Measurements from ENCODE around the gene KIF13A. TPM values are rescaled to one million over a fixed set of nuclear protein-coding genes. Genes with fewer than 3 reads are reported as not detected.
"Not testable (repeated sequence)": the region's sequence is repeated elsewhere in the genome, so short reads cannot be mapped to it uniquely, and the experiment has no call there.

KIF13A gene
- total RNA-seq, 1 donor from 2014 or later = 145 TPM

DNA sequence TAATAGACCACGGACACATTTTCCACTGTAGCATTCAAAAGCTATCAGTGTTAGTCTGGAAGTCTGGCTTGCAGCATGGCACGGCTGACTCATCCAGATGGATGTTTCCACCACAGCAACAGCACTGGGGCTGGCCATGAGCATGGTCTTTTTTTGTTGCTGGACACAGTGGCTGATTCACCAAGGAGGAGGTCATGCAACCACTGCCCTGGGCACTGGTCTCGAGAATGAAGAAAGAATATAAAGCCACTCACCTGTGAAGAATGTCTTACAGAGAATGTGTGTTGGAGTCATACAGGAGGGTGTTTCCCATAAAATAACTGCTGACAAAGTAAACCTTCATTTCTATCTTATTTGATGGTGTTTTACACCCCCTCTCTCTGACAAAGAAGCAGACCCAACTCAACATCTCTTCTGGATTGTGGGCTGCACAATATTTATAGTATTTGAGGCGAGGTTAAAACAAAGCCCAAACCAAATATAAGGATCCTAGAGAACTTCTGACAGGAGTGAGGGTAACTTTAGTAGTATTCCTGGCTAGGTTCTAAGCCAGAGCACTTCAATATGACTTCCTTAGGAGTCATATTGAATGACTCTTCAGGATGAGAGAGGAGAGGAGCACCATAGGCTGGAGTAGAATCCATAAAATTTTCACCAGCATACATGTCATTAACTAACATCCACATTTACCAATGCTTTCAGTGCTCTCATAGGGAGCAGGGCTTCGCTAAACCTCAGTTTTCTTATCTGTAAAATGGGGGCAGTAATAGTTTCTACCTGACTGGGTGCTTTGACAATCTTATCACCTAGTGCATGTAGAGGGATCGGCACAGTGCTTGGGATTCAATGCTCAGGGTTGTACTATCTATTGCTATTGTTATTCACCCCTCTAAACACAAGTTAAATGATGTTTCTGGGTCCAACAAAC lies 121.4 kb downstream of the KIF13A start:
- DNase-seq (ENCODE audit: low spot score) = peak; percentile 85
- intact Hi-C loops (cut with DNase I) = loop anchor here (5.0 kb wide), 3 partner anchors 51 to 121 kb away; partner anchors contain the start of gene KIF13A

DNA sequence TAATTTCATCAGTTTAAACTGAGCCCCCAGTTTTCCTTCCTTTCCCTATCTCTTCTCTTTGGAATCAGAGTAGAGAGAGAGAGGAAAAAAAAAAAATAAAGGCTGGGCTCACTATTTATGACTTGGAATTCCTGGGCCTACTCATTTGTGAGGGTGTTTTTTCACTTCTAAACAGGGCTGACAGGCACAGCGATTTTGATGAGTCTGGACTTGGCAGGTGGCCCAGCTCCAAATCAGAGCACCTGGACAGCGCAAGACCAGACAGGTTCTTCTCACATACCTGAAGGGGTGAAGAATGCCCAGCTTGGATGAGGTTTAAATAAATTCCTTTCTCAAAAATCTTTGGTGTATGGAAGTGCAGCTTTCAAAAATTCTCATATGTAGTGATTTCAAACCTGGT lies 122.2 kb downstream of the KIF13A start:
- no peak for DNase-seq (ENCODE audit: low spot score)
- intact Hi-C loops (cut with DNase I) = loop anchor here (5.0 kb wide), 3 partner anchors 52 to 122 kb away; partner anchors contain the start of gene KIF13A

DNA sequence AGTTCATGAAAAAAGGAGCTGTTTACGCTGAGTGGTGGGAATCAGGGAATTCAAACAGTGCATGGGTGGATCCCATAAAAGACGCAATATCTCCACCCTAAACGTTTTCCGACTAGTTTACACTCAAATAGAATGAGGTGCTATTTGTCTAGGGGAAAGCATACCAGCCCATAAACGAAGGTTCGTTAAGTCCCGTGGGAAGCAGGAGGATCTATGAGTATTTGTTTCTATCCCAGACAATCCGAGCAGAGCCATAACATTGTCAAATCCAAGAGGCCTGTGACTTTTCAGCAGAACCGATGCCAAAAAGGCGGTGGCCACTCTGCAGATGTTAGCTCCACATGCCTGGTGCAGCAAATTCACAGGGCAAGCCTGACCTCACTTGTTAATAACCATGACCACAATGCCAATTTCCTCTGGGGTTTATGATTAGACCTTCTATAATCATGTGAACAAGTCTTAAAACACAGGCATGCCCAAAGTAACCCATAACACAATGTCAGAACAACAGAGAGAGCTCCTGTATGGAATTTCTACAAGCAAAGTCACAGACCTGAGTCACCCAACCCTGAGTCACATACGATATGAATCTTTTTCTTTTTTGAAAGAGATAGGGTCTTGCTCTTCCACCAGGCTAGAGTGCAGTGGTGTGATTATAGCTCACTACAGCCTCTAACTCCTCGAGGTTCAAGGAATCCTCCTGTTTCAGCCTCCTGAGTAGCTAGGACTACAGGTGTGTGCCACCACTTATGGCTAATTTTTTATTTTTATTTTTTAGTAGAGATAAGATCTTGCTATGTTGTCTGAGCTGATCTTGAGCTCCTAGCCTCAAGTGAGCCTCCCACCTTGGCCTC lies 123.3 kb downstream of the KIF13A start:
- intact Hi-C loops (cut with DNase I) = no loop called here
- DNase-seq (ENCODE audit: low spot score) = no peak

DNA sequence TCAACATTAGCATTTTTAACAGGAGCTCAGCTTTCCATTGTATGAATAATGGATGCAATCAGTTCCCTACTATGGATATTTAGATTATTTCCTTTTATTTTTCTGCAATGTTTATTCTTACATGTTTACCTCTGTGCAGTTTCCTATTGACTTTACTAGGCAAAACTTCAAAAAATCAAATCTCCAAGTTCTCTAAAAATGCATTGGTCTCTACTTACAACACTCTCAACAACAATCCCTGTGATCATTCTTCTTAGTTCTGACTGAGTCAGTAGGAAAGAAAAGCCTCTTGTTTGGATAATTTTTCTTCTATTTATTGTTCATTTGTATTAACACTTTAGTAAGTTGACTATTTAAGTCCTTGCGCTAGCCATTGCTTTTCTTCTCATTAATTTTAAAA lies 126.1 kb downstream of the KIF13A start:
- DNase-seq (ENCODE audit: low spot score) = no peak
- intact Hi-C loops (cut with DNase I) = no loop called here

DNA sequence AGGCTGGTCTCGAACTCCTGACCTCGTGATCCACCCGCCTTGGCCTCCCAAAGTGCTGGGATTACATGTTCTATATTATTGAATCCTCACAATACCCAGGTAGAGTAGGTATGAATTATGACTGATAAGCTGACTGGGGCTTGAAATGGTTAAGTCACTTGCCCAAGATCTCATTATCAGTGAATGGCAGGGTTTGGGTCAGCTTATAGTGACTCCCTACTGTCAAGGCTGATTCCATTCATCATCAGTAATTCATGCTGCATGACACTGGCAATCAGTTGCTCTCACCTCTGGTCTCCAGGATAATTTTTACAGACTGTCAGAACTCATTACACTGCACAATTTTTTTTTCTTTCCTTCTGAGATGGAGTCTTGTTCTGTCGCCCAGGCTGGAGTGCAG lies 127.6 kb downstream of the KIF13A start:
- DNase-seq (ENCODE audit: low spot score) = no peak
- intact Hi-C loops (cut with DNase I) = no loop called here

DNA sequence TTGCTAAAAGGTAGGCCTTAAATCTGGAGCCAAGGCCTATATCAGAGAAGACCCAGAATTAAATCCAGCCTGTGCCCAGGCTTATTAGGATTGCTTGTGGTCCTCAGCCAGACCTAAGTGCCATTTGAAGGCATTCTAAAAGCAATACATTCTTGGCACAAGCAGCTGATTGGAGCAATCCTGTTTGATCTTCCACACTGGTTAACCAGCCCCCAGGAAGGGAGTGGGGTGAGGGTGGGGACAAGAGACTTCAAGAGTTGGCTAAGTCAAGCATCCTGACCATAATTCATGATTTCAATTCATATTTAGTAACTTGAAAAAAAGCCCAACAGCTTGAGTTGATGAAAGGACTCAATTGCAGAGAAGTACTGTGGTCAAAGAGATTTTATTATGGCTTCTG lies 128.9 kb downstream of the KIF13A start:
- intact Hi-C loops (cut with DNase I) = no loop called here
- no peak for DNase-seq (ENCODE audit: low spot score)

DNA sequence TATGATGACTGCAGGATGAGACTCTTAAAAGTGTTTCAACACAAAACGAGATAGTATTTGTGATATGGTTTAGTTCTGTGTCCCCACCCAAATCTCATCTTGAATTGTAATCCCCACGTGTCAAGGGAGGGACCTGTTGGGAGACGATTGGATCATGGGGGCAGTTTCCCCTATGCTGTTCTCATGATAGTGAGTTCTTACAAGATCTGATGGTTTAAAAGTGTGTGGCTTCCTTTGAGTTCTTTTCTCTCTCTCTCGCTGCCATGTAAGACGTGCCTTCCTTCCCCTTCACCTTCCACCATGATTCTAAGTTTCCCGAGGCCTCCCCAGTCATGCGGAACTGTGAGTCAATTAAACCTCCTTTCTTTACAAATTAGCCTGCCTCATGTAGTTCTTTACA lies 130.2 kb downstream of the KIF13A start:
- DNase-seq (ENCODE audit: low spot score); intact Hi-C loops (cut with DNase I): not testable (repeated sequence)

DNA sequence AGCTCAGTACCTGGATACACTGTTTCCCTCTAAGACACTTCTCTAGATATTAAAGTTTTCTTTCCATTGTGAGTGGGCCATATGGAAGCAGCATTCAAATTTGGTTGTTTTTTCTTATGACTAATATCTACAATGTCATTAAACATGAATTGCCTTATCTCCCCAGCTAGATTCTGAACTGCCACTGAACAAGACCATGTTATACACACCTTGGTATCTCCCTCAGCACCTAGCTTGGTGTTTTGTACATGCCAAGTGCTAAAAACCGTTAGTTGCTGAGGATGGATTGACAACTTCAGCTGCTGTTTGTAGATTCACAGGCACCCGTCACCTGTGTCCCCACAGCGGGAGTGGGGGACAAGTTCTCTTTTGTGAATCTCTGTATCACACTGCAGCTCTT lies 131.1 kb downstream of the KIF13A start:
- DNase-seq (ENCODE audit: low spot score) = no peak
- intact Hi-C loops (cut with DNase I) = no loop called here

DNA sequence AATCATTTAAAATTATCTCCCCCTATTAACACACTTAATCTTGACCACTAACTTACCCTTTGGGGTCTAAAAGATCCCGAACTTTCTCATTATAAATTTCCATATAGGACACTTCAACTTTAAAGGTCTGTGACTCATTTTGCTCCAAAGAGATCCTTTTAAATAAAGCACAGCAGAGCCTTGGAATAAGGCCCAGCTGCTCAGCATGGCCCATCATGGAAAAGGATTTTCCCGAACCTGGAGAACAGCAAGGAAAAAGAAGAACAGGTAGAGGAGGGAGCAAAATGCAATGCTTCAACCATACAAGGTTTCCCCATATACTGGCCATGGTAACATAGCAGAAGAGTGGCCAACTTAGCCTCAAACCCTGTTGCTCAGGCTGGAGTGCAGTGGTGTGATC lies 132.1 kb downstream of the KIF13A start:
- DNase-seq (ENCODE audit: low spot score) = no peak
- intact Hi-C loops (cut with DNase I) = no loop called here

DNA sequence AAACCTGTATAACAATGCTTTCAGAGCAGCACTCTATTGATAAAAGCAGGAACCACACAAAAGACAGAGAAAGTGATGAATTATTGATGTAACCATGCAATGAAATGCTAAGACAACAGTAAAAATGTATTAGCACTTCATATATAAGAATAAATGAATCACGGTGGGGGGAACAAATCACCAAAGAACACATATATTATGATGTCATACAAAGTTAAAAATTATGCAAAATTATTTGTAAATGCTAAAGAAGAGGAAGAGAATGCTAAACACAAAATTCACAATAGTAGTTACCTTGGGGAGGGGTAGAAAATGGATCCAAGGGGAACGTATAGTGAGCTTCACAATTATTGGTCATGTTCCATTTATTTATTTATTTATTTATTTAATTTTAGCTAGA lies 133.9 kb downstream of the KIF13A start:
- intact Hi-C loops (cut with DNase I) = no loop called here

DNA sequence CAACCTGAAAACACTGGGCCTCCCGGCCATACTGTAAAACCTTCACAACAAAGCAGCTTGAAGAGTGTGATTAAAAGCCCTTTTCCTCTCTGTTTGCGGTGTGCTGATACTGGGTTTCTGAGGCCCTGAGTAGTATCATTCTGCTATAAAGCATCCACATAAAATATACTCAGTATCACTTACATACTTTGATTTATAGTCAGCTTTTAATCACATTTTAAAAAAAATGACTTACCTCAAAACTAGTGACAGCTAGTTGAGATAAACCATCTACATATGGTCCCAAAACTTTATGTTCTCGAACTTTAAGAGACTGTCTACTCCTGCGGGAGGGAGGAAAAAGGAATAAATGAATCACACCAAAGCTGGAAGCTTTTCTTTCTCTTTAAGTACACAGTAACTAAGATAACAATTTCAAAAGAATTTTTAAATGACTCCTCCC lies 135.7 kb downstream of the KIF13A start:
- intact Hi-C loops (cut with DNase I) = no loop called here
- DNase-seq (ENCODE audit: low spot score) = no peak

More for the DNA sequence above, 133.9 kb downstream of the KIF13A start:
- DNase-seq (ENCODE audit: low spot score) = no peak

DNA sequence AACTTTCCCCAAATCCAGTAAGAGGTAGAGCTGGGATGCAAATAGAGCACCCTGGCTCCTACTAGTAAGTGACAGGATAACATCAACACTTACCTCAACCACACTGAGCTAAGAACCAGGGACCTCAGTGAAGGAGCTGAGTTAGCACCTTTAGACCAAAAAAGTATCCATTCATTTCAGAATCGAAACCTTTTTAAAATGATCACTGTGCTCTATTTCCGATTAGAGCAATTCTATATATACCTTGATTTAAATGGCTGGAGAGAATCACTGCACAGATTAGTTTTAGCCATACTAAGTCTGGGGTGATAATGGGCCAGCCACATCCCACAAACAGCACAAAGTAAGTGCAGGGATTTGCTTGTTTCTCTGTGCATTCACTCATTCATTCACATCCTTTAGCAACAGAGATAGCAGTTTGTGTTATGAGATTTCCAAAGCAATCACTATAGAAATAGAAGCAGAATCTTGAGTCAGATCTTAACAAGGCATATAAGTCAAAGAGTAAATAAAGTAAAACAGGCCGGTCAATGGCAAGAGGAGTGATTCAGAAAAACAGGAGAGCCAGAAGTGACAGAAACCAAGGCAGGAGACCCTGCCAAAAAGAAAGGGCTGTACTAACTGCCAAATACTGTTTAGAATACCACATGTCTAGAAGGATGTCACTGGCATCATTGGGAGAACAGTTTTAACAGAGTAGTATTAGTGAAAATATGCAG lies 136.3 kb downstream of the KIF13A start:
- intact Hi-C loops (cut with DNase I) = no loop called here
- no peak for DNase-seq (ENCODE audit: low spot score)

DNA sequence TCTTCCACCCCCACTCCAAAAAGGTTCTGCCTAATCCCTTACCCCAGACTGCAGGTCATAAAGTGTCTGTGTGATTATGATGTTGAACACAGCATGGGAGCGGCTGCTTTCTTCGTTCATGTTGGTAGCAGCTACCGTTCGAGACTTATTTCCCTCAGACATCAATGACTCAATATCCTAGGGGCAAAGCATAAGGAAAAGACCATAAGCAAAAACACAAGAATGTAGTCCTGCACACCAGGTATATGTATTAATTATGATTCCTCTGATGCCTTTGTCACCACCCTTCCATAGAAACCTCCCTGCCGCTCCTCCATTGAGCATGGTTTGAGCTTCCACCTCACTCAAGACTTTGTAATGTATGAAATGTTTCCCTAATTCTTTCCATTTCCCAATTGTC lies 137.2 kb downstream of the KIF13A start:
- intact Hi-C loops (cut with DNase I) = no loop called here
- DNase-seq (ENCODE audit: low spot score) = no peak

DNA sequence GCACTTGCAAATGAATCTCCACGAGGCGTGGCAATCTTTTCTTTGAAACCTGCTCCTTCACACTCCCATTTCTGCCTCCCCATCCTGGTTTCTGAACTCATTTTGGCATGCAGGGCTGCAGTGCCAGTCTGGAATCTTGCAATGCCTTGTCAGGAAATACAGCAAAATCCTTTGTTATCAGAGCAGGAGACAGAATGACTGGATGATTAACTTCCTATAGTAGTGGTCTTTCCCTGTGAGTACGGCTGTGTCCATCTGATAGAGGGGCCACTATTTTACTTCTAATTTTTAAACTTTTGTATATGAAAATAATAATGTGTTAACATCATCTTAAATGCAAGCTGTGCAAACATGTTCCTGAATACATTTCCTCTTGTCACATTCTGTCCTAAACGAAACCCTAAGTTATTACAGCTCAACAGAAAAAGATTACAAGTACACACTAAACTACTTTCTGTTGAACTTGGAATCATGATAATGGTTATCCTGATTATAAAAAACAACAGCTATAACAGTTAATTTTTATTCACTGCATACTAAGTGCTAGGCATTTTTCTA lies 140.2 kb downstream of the KIF13A start:
- DNase-seq (ENCODE audit: low spot score) = no peak
- intact Hi-C loops (cut with DNase I) = no loop called here

DNA sequence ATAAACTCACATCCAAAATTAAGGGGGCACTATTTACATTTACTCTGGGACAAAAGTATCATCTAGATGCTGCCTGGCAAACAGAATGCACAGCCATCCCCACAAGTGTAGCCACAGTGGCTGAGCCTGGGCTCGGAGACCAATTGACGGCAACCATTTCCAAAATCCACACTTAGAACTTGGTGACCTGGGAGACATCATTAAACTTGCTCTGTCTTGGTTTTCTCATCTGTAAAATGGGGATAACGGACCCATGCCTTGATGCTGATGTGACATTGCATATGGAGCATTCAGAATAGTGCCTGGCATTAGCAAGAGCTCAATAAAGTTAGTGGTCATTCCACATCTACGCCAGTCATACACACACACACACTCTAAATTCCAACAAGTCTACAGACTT lies 140.7 kb downstream of the KIF13A start:
- DNase-seq (ENCODE audit: low spot score) = no peak
- intact Hi-C loops (cut with DNase I) = no loop called here

DNA sequence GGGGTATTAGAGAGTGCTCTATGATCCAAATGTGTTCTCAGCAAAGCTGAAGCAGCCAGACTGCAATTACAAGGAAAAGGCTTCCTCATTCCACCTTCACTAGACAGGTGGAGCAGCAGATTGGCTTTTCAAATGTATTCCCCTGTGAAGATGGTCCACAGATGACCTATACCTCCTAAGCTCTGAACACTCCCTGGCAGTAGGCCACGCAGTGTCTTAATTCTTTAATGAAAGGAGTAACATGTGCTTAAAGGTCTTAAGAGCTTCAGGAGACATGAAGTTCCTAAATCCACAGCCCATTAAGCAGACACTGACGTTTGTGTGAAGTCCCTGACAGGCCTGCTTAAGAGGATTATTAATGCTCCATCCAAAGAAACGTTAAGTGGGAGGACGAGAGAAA lies 141.8 kb downstream of the KIF13A start:
- no peak for DNase-seq (ENCODE audit: low spot score)
- intact Hi-C loops (cut with DNase I) = no loop called here

DNA sequence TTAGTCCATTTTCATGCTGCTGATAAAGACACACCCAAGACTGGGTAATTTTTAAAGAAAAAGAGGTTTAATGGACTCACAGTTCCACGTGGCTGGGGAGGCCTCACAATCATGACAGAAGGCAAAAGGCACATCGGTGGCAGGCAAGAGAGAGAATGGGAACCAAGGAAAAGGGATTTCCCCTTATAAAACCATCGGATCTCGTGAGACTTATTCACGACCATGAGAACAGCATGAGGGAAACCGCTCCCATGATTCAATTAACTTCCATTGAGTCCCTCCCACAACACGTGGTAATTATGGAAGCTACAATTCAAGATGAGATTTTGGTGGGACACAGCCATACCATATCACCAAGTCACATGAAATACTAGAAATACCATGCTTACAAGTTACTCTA lies 142.5 kb downstream of the KIF13A start:
- intact Hi-C loops (cut with DNase I); DNase-seq (ENCODE audit: low spot score): not testable (repeated sequence)

DNA sequence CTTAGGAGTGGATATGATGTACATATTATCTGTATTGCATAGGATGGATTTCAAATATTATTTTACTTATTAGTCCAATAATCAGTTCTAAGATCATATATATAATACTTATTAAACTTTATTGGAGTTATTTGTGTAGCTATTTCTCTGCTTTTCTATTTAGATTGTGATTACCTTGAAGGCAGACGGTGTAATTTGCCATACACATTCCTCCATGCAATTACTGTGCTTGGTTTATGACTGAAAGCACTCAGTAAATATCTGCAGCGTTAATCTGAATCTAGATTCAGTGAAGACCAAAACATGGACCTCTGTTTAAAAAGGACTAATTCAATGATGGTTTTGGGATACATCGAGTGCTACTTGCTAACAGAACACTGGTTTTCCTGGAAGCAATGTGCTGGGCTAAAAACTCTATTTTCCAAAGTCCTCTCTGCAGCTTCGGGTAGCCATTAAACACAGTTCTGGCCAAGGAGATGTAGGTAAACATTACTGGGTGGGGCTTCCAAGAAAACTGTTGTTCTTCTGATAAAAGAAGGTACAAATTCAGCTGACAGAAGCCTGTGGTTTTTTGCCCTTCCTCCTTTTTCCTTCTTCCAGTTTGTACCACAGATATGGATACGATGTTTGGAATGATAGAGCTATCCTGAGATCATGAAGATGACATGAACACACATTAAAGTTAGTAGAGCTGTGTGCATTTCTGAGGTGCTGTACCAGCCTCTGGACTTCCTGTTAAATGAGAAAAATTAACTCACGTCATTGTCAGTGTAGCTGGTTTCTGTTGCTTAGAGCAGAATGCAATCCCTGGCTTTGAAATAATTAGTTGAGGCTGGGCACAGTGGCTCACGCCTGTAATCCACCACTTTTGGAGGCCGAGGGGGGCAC lies 144.3 kb downstream of the KIF13A start:
- intact Hi-C loops (cut with DNase I) = no loop called here
- no peak for DNase-seq (ENCODE audit: low spot score)

All from cardiac septum (tissue), 1 donor.